ENCODE data around the gene FANCF.

Gene FANCF

GRCh38 chr11:22624742-22625447, 728 bp downstream of the FANCF start:
- no peak for FAIRE-seq

- FAIRE-seq = no peak
Measured at GRCh38 chr11:22617868-22618267, 7.8 kb downstream of the FANCF start.

- no peak for FAIRE-seq
Measured at GRCh38 chr11:22603933-22604332, 21.7 kb downstream of the FANCF start.

- no peak for FAIRE-seq
Measured at GRCh38 chr11:22602504-22602903, 23.1 kb downstream of the FANCF start.

GRCh38 chr11:22599458-22599857, 26.2 kb downstream of the FANCF start:
- no peak for FAIRE-seq

- FAIRE-seq = no peak
Measured at GRCh38 chr11:22597062-22597461, 28.6 kb downstream of the FANCF start.

GRCh38 chr11:22584976-22585375, 40.6 kb downstream of the FANCF start:
- no peak for FAIRE-seq

- no peak for FAIRE-seq
Measured at GRCh38 chr11:22583963-22584492, 41.6 kb downstream of the FANCF start.

GRCh38 chr11:22582151-22582410, 43.5 kb downstream of the FANCF start:
- no peak for FAIRE-seq

- FAIRE-seq = no peak
Measured at GRCh38 chr11:22581354-22582150, 44.1 kb downstream of the FANCF start.

GRCh38 chr11:22577854-22578253, 47.8 kb downstream of the FANCF start:
- no peak for FAIRE-seq
